ENCODE measurements around the gene TRAPPC11.

- TF ChIP-seq CTCF (IDR thresholded peaks at IDR 0.05; ENCODE audit: borderline replicate concordance, extremely low read depth, low read length, poor library complexity, severe bottlenecking) (peak; percentile 20), EZH2 (IDR thresholded peaks at IDR 0.05; ENCODE audit: borderline replicate concordance, low read depth, low read length, severe bottlenecking) (no peak)
Observed at GRCh38 chr4:183659029-183659871, at the start of gene TRAPPC11, which contains the start of gene RWDD4.

All from DND-41 (cell line).